SK-N-MC (cell line): ENCODE results near the gene CCNJL.

Experiments
- DNase-seq: peaks from one replicate; pipeline ENCODE4 v3.0.0-alpha.2; 2011; ENCODE audit warnings: low read depth, low spot score
- H3K27ac ChIP-seq: fragments of 200-600 bp; sonication (generic); 2 replicates; pipeline ENCODE4 v1.5.1; 2016; ENCODE audit warnings: mixed run types
- H3K36me3 ChIP-seq: fragments of 200-600 bp; sonication (generic); 2 replicates; pipeline ENCODE4 v1.6.1; 2017; ENCODE audit warnings: antibody characterized with exemption, low read length, mixed read lengths; ENCODE audit not compliant: insufficient read depth
- H3K4me3 ChIP-seq: fragments of 200-600 bp; sonication (generic); 2 replicates; pipeline ENCODE4 v1.5.1; 2016
- H3K9ac ChIP-seq: fragments of 200-600 bp; sonication (generic); 2 replicates; pipeline ENCODE4 v1.8.0; 2017; ENCODE audit warnings: mixed run types, mixed read lengths; ENCODE audit not compliant: insufficient read length
- H3K9me3 ChIP-seq: fragments of 200-600 bp; sonication (generic); 2 replicates; pipeline ENCODE4 v1.6.1; 2017; ENCODE audit warnings: low read depth, mild to moderate bottlenecking, antibody characterized with exemption, low read length, moderate library complexity, mixed read lengths
- EZH2 ChIP-seq: fragments of 200-600 bp; sonication (generic); IDR thresholded peaks from one replicate; pipeline ENCODE4 v1.6.1; 2017; ENCODE audit warnings: antibody characterized with exemption
- FOXP2 ChIP-seq: optimal IDR thresholded peaks from 2 replicates; pipeline ENCODE3; 2011; ENCODE audit warnings: mild to moderate bottlenecking, moderate library complexity; ENCODE audit not compliant: insufficient read depth; ENCODE audit errors: extremely low read length, control extremely low read depth
- POLR2AphosphoS5 ChIP-seq: IDR thresholded peaks from 2 replicates; pipeline ENCODE4 v1.6.1; 2012; ENCODE audit warnings: mild to moderate bottlenecking, low read depth, low read length, borderline replicate concordance

The CCNJL gene

GRCh38 chr5:160272889-160273288 is 39.5 kb downstream of the CCNJL start:
- Histone ChIP-seq H3K9me3 (no peaks in the 10 kb centered on the region), H3K9ac (no peak overlapping the region), H3K27ac (no peak overlapping the region), H3K36me3 (no peaks in the 10 kb centered on the region), H3K4me3 (no peak overlapping the region)
- no peak for TF ChIP-seq POLR2AphosphoS5
- TF ChIP-seq EZH2: no peak
- TF ChIP-seq FOXP2: no peak
- no peak for DNase-seq

- Histone ChIP-seq H3K4me3 (no peak overlapping the region), H3K9me3 (no peaks in the 10 kb centered on the region), H3K9ac (no peak overlapping the region), H3K27ac (no peak overlapping the region), H3K36me3 (no peaks in the 10 kb centered on the region)
- TF ChIP-seq EZH2 (no peak), FOXP2 (no peak), POLR2AphosphoS5 (no peak)
- DNase-seq: no peak
Measured at GRCh38 chr5:160272264-160272663, 40.1 kb downstream of the CCNJL start.

GRCh38 chr5:160271836-160272235 is 40.5 kb downstream of the CCNJL start:
- Histone ChIP-seq H3K9me3 (no peaks in the 10 kb centered on the region), H3K4me3 (no peak overlapping the region), H3K27ac (no peak overlapping the region), H3K36me3 (no peaks in the 10 kb centered on the region), H3K9ac (no peak overlapping the region)
- DNase-seq: no peak
- TF ChIP-seq POLR2AphosphoS5 (no peak), FOXP2 (no peak), EZH2 (no peak)

GRCh38 chr5:160271396-160271795 is 41.0 kb downstream of the CCNJL start:
- peak; percentile 3 for DNase-seq
- H3K9me3 ChIP-seq: no peaks in the 10 kb centered on the region
- no peak overlapping the region for H3K27ac ChIP-seq
- H3K4me3 ChIP-seq: no peak overlapping the region
- TF ChIP-seq POLR2AphosphoS5 (no peak), EZH2 (no peak), FOXP2 (no peak)
- no peak overlapping the region for H3K9ac ChIP-seq
- no peaks in the 10 kb centered on the region for H3K36me3 ChIP-seq

- no peak for DNase-seq
- H3K9ac ChIP-seq: no peak overlapping the region
- H3K36me3 ChIP-seq: no peaks in the 10 kb centered on the region
- H3K27ac ChIP-seq: no peak overlapping the region
- no peak for TF ChIP-seq POLR2AphosphoS5
- TF ChIP-seq FOXP2: no peak
- TF ChIP-seq EZH2: no peak
- H3K9me3 ChIP-seq: no peaks in the 10 kb centered on the region
- H3K4me3 ChIP-seq: no peak overlapping the region
Measured at GRCh38 chr5:160270704-160271103, 41.7 kb downstream of the CCNJL start.

GRCh38 chr5:160269017-160269416 is 43.3 kb downstream of the CCNJL start:
- no peaks in the 10 kb centered on the region for H3K36me3 ChIP-seq
- H3K9me3 ChIP-seq: no peaks in the 10 kb centered on the region
- no peak overlapping the region for H3K9ac ChIP-seq
- no peak for TF ChIP-seq EZH2
- no peak for TF ChIP-seq POLR2AphosphoS5
- no peak for TF ChIP-seq FOXP2
- H3K27ac ChIP-seq: no peak overlapping the region
- H3K4me3 ChIP-seq: no peak overlapping the region
- DNase-seq: no peak

GRCh38 chr5:160268121-160268520 is 44.2 kb downstream of the CCNJL start:
- no peak for DNase-seq
- H3K36me3 ChIP-seq: no peaks in the 10 kb centered on the region
- no peak overlapping the region for H3K9ac ChIP-seq
- no peak for TF ChIP-seq FOXP2
- TF ChIP-seq POLR2AphosphoS5: no peak
- TF ChIP-seq EZH2: no peak
- no peak overlapping the region for H3K27ac ChIP-seq
- H3K4me3 ChIP-seq: no peak overlapping the region
- no peaks in the 10 kb centered on the region for H3K9me3 ChIP-seq

- Histone ChIP-seq H3K9ac (no peak overlapping the region), H3K4me3 (no peak overlapping the region), H3K9me3 (no peaks in the 10 kb centered on the region), H3K36me3 (no peaks in the 10 kb centered on the region), H3K27ac (no peak overlapping the region)
- TF ChIP-seq FOXP2: no peak
- no peak for TF ChIP-seq EZH2
- TF ChIP-seq POLR2AphosphoS5: no peak
- no peak for DNase-seq
Measured at GRCh38 chr5:160266752-160267345, 45.5 kb downstream of the CCNJL start.

GRCh38 chr5:160266044-160266443 is 46.3 kb downstream of the CCNJL start:
- DNase-seq: no peak
- no peak for TF ChIP-seq FOXP2
- TF ChIP-seq EZH2: no peak
- no peak for TF ChIP-seq POLR2AphosphoS5

More at GRCh38 chr5:160266044-160266443, 46.3 kb downstream of the CCNJL start:
- Histone ChIP-seq H3K4me3 (no peak overlapping the region), H3K36me3 (no peaks in the 10 kb centered on the region), H3K9ac (no peak overlapping the region), H3K27ac (no peak overlapping the region), H3K9me3 (no peaks in the 10 kb centered on the region)
